NCI-H2196 (cell line): ENCODE results near the gene LMOD2.
"Not testable (repeated sequence)": the region's sequence is repeated elsewhere in the genome, so short reads cannot be mapped to it uniquely, and the experiment has no call there.

Experiments used
- DNase-seq: peaks from one replicate; lab custom pipeline; 2025; ENCODE audit not compliant: unreplicated experiment; lab: John Stamatoyannopoulos, UW

The LMOD2 gene

GRCh38 chr7:123655614-123656013 is at the start of gene LMOD2:
Gene LMOD2 (plus strand): TSS chr7:123655866. CDS start chr7:123655964, 98 bp downstream.
- DNase-seq: no peak

GRCh38 chr7:123607423-123607975 is 48.2 kb upstream of the LMOD2 start:
- no peak for DNase-seq

- DNase-seq: no peak
These were observed 46.4 kb upstream of the LMOD2 start for GRCh38 chr7:123608991-123609882.

GRCh38 chr7:123609883-123610239 is 45.8 kb upstream of the LMOD2 start:
- no peak for DNase-seq

GRCh38 chr7:123612024-123612423 is 43.6 kb upstream of the LMOD2 start:
- DNase-seq: no peak

- DNase-seq: no peak
These were observed 40.3 kb upstream of the LMOD2 start for GRCh38 chr7:123615344-123615743.

- no peak for DNase-seq
These were observed 39.4 kb upstream of the LMOD2 start for GRCh38 chr7:123616223-123616622.

- DNase-seq: no peak
These were observed 34.0 kb upstream of the LMOD2 start for GRCh38 chr7:123621707-123622106.

- peak; percentile 65 for DNase-seq
These were observed 32.8 kb upstream of the LMOD2 start for GRCh38 chr7:123622660-123623386.

GRCh38 chr7:123624527-123625183 is 31.0 kb upstream of the LMOD2 start:
- no peak for DNase-seq

- DNase-seq: no peak
These were observed 30.4 kb upstream of the LMOD2 start for GRCh38 chr7:123625254-123625653.

GRCh38 chr7:123627851-123628250 is 27.8 kb upstream of the LMOD2 start:
- DNase-seq: no peak

GRCh38 chr7:123628829-123629228 is 26.8 kb upstream of the LMOD2 start:
- DNase-seq: no peak

- no peak for DNase-seq
These were observed 26.4 kb upstream of the LMOD2 start for GRCh38 chr7:123629281-123629680.

- DNase-seq: no peak
These were observed 22.9 kb upstream of the LMOD2 start for GRCh38 chr7:123632808-123633207.

GRCh38 chr7:123633553-123633952 is 22.1 kb upstream of the LMOD2 start:
- no peak for DNase-seq

- not testable (repeated sequence) for DNase-seq
These were observed 21.6 kb upstream of the LMOD2 start for GRCh38 chr7:123634011-123634573.

- DNase-seq: peak; percentile 21
These were observed 19.9 kb upstream of the LMOD2 start for GRCh38 chr7:123635551-123636359.

GRCh38 chr7:123637203-123637602 is 18.5 kb upstream of the LMOD2 start:
- no peak for DNase-seq

GRCh38 chr7:123637878-123638277 is 17.8 kb upstream of the LMOD2 start:
- no peak for DNase-seq
